ENCODE data around the gene TUBB8. TPM values are rescaled to one million over a fixed set of nuclear protein-coding genes. Genes with fewer than 3 reads are reported as not detected.

The TUBB8 gene
- total and polyA plus RNA-seq, 2 donors (not counting 3 experiments of a cell fraction or from before 2014, with no cell fraction given): 0.18 TPM; not detected in 1

DNA sequence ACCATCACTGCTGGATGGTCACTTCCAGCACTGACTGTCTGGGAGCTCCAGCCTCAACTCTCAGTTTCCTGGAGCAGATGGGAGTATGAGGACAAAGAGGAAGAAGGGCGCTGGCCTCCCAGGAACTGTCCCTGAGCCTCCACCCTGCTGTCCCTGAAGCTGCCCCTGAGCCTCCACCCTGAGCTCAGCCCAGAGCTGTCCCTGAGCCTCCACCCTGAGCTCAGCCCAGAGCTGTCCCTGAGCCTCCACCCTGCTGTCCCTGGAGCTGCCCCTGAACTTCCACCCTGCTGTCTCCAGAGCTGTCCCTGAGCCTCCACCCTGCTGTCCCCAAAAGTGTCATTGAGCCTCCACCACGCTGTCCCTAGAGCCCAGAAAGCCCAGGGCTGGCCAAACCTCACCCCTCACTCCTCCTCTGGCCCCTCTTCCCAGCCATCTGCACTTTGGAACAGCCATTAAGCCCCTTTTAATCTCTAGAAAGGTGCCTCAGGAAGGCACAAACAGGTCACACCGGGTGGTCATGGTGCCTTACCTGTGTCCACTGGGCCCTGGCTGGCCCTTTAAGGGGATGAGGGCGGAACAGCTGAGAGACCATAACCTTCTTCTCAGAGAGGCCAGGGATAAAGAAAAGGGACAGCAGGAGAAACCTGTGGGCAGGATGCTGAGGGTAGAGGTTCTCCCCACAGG lies 30.6 kb upstream of the TUBB8 start:
- Histone ChIP-seq H3K27ac (ENCODE audit: insufficient read depth, low read depth, low read length) (no peak overlapping the region), H3K4me3 (replicated peaks in 1 of 3; ENCODE audit: insufficient read depth in 1 of 3, low read depth in 1 of 3, low read length in 3 of 3) (no peak overlapping the region), H4K20me1 (replicated peaks; ENCODE audit: control insufficient read depth, extremely low read depth, insufficient read depth, low read length) (no peaks in the 10 kb centered on the region), H3K79me2 (ENCODE audit: control insufficient read depth, insufficient read depth, low read length) (no peaks in the 10 kb centered on the region), H3K9me3 (replicated peaks; ENCODE audit: control insufficient read depth, insufficient read depth, low read length) (no peaks in the 10 kb centered on the region), H2AFZ (ENCODE audit: low read depth, low read length) (no peak overlapping the region), H3K36me3 (ENCODE audit: control insufficient read depth in 2 of 2, extremely low read depth in 1 of 2, insufficient read depth in 2 of 2, low read length in 2 of 2) (no peaks in the 10 kb centered on the region), H3K9me1 (replicated peaks; ENCODE audit: control insufficient read depth, extremely low read depth, insufficient read depth, low read length) (no peaks in the 10 kb centered on the region), H3K27me3 (ENCODE audit: control insufficient read depth in 2 of 2, insufficient read depth in 2 of 2, low read length in 2 of 2) (no peaks in the 10 kb centered on the region), H3K4me1 (ENCODE audit: control insufficient read depth, extremely low read depth, insufficient read depth, low read length) (no peaks in the 10 kb centered on the region), H3K4me2 (ENCODE audit: insufficient read depth, low read length) (no peak overlapping the region), H3K9ac (replicated peaks; ENCODE audit: extremely low read depth, insufficient read depth, low read length) (no peak overlapping the region)
- BruUV-seq (replicated peaks): no TSS peak
- FAIRE-seq (no peak), DNase-seq (ENCODE audit: low read depth, low spot score) (no peak)
- dilution Hi-C loops (cut with MboI; ENCODE audit: extremely low pct_ligation_motif_present, low sequenced_read_pairs) (no loop called here), intact Hi-C loops (cut with micrococcal nuclease) (no loop called here)
- CTCF ChIA-PET: no interaction called here
- TF ChIP-seq POLR2A (IDR thresholded peaks at IDR 0.05; ENCODE audit: low read depth, low read length) (no peak), MYC (IDR thresholded peaks at IDR 0.05; ENCODE audit: low read depth, low read length) (no peak), JUN (IDR thresholded peaks at IDR 0.05; ENCODE audit: borderline replicate concordance, insufficient read depth, insufficient read length, low read depth) (no peak), EZH2 (IDR thresholded peaks at IDR 0.05; ENCODE audit: borderline replicate concordance, low read depth, low read length, severe bottlenecking) (no peak), POLR2AphosphoS5 (IDR thresholded peaks at IDR 0.05; ENCODE audit: insufficient read depth, low read depth, low read length) (no peak), MAX (IDR thresholded peaks at IDR 0.05; ENCODE audit: insufficient read depth, insufficient read length) (no peak), FOS (IDR thresholded peaks at IDR 0.05; ENCODE audit: borderline replicate concordance, insufficient read depth, low read length) (no peak), GATA2 (IDR thresholded peaks at IDR 0.05; ENCODE audit: insufficient read depth, insufficient read length, low read depth, low read length) (no peak)
- TF ChIP-seq, protein P1, sequence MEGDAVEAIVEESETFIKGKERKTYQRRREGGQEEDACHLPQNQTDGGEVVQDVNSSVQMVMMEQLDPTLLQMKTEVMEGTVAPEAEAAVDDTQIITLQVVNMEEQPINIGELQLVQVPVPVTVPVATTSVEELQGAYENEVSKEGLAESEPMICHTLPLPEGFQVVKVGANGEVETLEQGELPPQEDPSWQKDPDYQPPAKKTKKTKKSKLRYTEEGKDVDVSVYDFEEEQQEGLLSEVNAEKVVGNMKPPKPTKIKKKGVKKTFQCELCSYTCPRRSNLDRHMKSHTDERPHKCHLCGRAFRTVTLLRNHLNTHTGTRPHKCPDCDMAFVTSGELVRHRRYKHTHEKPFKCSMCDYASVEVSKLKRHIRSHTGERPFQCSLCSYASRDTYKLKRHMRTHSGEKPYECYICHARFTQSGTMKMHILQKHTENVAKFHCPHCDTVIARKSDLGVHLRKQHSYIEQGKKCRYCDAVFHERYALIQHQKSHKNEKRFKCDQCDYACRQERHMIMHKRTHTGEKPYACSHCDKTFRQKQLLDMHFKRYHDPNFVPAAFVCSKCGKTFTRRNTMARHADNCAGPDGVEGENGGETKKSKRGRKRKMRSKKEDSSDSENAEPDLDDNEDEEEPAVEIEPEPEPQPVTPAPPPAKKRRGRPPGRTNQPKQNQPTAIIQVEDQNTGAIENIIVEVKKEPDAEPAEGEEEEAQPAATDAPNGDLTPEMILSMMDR (IDR thresholded peaks at IDR 0.05; ENCODE audit: extremely low read depth in 1 of 2, insufficient read depth in 1 of 2, low read depth in 1 of 2, low read length in 2 of 2): no peak
- POLR2A ChIA-PET: no interaction called here
